Thymus (tissue), 11 donors: ENCODE data around the gene MINAR1. TPM values are rescaled to one million over a fixed set of nuclear protein-coding genes. Genes with fewer than 3 reads are reported as not detected.

Source experiments
- DNase-seq, 9 donors: peaks; one replicate each; pipeline ENCODE4 v3.0.0-alpha.2; 2013; ENCODE audit warnings: low spot score in 9 of 9, low read depth in 6 of 9, missing footprints in 1 of 9
- H3K27ac ChIP-seq, 2 donors: one replicate each; pipeline ENCODE4 v1.5.1; 2013; ENCODE audit warnings: control low read depth in 1 of 2, low read depth in 1 of 2, low read length in 1 of 2, mild to moderate bottlenecking in 1 of 2, moderate library complexity in 1 of 2
- H3K27me3 ChIP-seq, 2 donors: one replicate each; pipeline ENCODE4 v1.5.1; 2013; ENCODE audit warnings: low read length in 1 of 2; ENCODE audit not compliant: control insufficient read depth in 2 of 2, insufficient read depth in 1 of 2
- H3K36me3 ChIP-seq, 2 donors: one replicate each; pipeline ENCODE4 v1.5.1; 2013; ENCODE audit warnings: low read length in 1 of 2, mild to moderate bottlenecking in 1 of 2, moderate library complexity in 1 of 2; ENCODE audit not compliant: control insufficient read depth in 2 of 2, insufficient read depth in 2 of 2
- H3K4me1 ChIP-seq, 2 donors: one replicate each; pipeline ENCODE4 v1.5.1; 2013; ENCODE audit warnings: low read length in 2 of 2; ENCODE audit not compliant: control insufficient read depth in 2 of 2, insufficient read depth in 2 of 2
- H3K4me3 ChIP-seq, 2 donors: one replicate each; pipeline ENCODE4 v1.5.1; 2013; ENCODE audit warnings: low read length in 2 of 2, control low read depth in 1 of 2, mild to moderate bottlenecking in 1 of 2
- H3K9me3 ChIP-seq, 2 donors: one replicate each; pipeline ENCODE4 v1.5.1; 2013; ENCODE audit warnings: low read length in 1 of 2, mild to moderate bottlenecking in 1 of 2; ENCODE audit not compliant: control insufficient read depth in 2 of 2, insufficient read depth in 1 of 2
- WGBS: extraction: QIAGEN DNeasy Blood & Tissue Kit; methylation state at CpG from one replicate; pipeline ENCODE4 v1.1.7; 2013; 5-methylcytosine and 5-hydroxymethylcytosine counted together
- polyA plus RNA-seq: library from polyadenylated mRNA; stranded (reverse); fragments of 200-250 nt; gene quantifications from one replicate; pipeline ENCODE4 v1.2.3, GENCODE V29; 2013
- total RNA-seq: library from RNA; stranded (reverse); fragments of 120-200 nt; gene quantifications from one replicate; pipeline ENCODE4 v1.2.4, GENCODE V29; 2013
- donor health status: healthy.

The MINAR1 gene
- total and polyA plus RNA-seq, 2 donors, result 0.37 to 0.38 TPM

- Histone ChIP-seq H3K27me3 (peaks cover 30 to 40% of the 10 kb centered on the region in 2 donors), H3K9me3 (no peaks in the 10 kb centered on the region), H3K36me3 (no peaks in the 10 kb centered on the region), H3K27ac (no peak overlapping the region), H3K4me3 (no peak overlapping the region), H3K4me1 (no peaks in the 10 kb centered on the region)
- DNase-seq, result no peak
- WGBS, result 80% methylated on average over 5 of the region's 5 CpGs
These were observed 4.1 kb upstream of the MINAR1 start for GRCh38 chr15:79427781-79428598.

GRCh38 chr15:79430901-79431635 lies 1.1 kb upstream of the MINAR1 start:
- Histone ChIP-seq H3K27ac (no peak overlapping the region), H3K4me3 (no peak overlapping the region), H3K27me3 (peaks cover 32 to 66% of the 10 kb centered on the region in 2 donors), H3K4me1 (no peaks in the 10 kb centered on the region), H3K9me3 (no peaks in the 10 kb centered on the region), H3K36me3 (no peaks in the 10 kb centered on the region)
- no peak for DNase-seq
- 11% methylated on average over 14 of the region's 14 CpGs for WGBS

GRCh38 chr15:79432345-79433275 lies 474 bp downstream of the MINAR1 start:
- Histone ChIP-seq H3K27ac (no peak overlapping the region), H3K4me1 (no peaks in the 10 kb centered on the region), H3K9me3 (no peaks in the 10 kb centered on the region), H3K4me3 (no peak overlapping the region), H3K27me3 (peaks cover 32 to 67% of the 10 kb centered on the region in 2 donors), H3K36me3 (no peaks in the 10 kb centered on the region)
- DNase-seq, result no peak
- 5% methylated on average over 84 of the region's 84 CpGs for WGBS

GRCh38 chr15:79433276-79433990 lies 1.3 kb downstream of the MINAR1 start:
- H3K27me3 ChIP-seq, result peaks cover 32 to 66% of the 10 kb centered on the region in 2 donors
- WGBS, result 51% methylated on average over 12 of the region's 12 CpGs

DNA sequence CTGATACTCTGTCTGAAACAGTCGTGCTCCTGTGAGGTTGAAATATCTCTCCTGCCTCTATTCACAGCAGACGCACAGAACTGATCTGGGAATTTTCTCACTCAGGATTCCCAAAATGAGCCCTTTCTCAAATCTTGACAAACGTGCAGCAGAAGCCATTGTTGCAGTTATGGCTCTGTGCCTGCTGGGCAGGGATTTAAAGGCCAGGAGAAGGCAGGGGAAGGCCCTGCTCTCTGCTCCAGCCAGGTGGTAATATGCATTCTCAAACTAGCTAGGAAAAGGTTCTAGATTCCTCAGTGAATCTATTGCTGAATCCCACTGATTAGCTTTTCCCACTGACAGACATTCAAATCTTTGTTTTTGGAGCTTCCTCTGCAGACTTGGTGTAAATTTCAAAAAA lies 2.2 kb downstream of the MINAR1 start:
- DNase-seq, result no peak
- H3K27me3 ChIP-seq, result peaks cover 32 to 64% of the 10 kb centered on the region in 2 donors
- no peak overlapping the region for H3K4me3 ChIP-seq
- no peaks in the 10 kb centered on the region for H3K4me1 ChIP-seq
- H3K9me3 ChIP-seq, result no peaks in the 10 kb centered on the region
- no peaks in the 10 kb centered on the region for H3K36me3 ChIP-seq
- no peak overlapping the region for H3K27ac ChIP-seq
- WGBS, result 84% methylated on average over 3 of the region's 3 CpGs

More at GRCh38 chr15:79433276-79433990, 1.3 kb downstream of the MINAR1 start:
- no peaks in the 10 kb centered on the region for H3K4me1 ChIP-seq
- no peak for DNase-seq
- H3K36me3 ChIP-seq, result no peaks in the 10 kb centered on the region
- H3K27ac ChIP-seq, result no peak overlapping the region
- no peak overlapping the region for H3K4me3 ChIP-seq
- no peaks in the 10 kb centered on the region for H3K9me3 ChIP-seq

DNA sequence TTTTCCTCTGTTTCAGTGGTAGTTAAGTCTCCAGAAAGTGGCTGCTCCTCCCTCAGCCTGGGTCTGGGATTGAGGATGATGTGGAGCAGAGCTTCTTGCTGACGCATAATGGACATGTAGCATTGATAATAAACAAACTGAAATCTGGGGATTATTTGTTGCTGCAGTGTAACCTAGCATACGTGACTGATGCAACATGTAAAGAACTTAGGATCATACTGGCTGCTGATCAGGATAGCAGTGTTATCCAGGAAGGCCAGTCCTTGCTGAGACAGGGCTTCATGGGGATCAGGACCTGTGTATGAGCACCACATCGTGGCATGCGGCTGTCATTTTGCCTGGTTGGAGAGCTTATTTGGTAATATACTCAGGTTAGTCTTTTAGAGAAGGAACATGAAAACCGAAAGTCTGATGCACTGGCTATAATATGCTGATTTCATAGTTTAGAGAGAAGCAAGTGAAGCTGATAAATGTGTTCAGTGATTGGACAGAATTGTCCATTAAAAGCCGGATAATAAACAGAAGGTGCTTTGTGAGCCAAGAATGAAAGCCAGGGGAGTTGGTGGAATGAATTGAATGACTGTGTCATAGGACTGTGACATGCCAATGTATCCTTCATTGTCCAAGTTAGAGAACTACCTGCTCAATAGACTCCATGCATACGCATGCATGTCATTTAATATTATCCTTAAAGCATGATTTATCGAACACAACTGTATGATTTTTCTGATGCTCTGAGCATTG lies 4.1 kb downstream of the MINAR1 start:
- peaks cover 20 to 45% of the 10 kb centered on the region in 2 donors for H3K27me3 ChIP-seq
- no peak overlapping the region for H3K27ac ChIP-seq
- H3K4me1 ChIP-seq, result no peaks in the 10 kb centered on the region
- WGBS, result 80% methylated on average over 8 of the region's 8 CpGs
- no peak for DNase-seq
- H3K36me3 ChIP-seq, result no peaks in the 10 kb centered on the region
- H3K4me3 ChIP-seq, result no peak overlapping the region
- H3K9me3 ChIP-seq, result no peaks in the 10 kb centered on the region

DNA sequence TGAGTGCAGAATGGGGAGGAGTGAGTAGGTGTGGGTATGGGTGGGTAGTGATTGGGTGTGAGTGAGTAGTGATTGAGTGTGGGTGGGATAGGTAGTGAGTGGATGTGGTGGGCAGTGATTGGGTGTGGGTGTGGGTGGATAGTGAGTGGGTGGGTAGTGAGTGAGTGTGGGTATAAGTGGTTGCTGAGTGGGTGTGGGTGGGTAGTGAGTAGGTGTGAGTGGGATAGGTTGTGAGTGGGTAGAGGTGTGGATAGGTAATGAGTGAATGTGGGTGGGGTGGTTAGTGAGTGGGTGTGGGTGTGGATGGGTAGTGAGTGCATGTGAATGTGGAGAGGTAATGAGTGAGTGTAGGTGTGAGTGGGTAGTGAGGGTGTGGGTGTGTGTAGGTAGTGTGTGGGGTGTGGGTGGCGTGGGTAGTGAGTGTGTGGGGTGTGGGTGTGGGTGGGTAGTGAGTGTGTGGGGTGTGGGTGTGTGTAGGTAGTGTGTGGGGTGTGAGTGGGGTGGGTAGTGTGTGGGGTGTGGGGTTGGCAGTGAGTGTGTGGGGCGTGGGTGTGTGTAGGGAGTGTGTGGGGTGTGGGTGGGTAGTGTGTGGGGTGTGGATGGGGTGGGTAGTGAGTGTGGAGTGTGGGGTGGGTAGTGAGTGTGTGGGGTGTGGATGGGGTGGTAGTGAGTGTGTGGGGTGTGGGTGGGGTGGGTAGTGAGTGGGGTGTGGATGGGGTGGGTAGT lies 5.3 kb downstream of the MINAR1 start:
- DNase-seq, result no peak
- WGBS, result 93% methylated on average over 2 of the region's 2 CpGs
- no peak overlapping the region for H3K27ac ChIP-seq
- no peak overlapping the region for H3K4me3 ChIP-seq
- H3K4me1 ChIP-seq, result no peaks in the 10 kb centered on the region
- H3K9me3 ChIP-seq, result no peaks in the 10 kb centered on the region
- H3K36me3 ChIP-seq, result no peaks in the 10 kb centered on the region
- H3K27me3 ChIP-seq, result peaks cover 8 to 33% of the 10 kb centered on the region in 2 donors
